Measurements from ENCODE around the gene BBS9. TPM values are rescaled to one million over a fixed set of nuclear protein-coding genes. Genes with fewer than 3 reads are reported as not detected.

The BBS9 gene
- total and polyA plus RNA-seq, 2 of the 4 experiments (the other 2 are of a cell fraction), result 7.9 to 9.5 TPM

DNA sequence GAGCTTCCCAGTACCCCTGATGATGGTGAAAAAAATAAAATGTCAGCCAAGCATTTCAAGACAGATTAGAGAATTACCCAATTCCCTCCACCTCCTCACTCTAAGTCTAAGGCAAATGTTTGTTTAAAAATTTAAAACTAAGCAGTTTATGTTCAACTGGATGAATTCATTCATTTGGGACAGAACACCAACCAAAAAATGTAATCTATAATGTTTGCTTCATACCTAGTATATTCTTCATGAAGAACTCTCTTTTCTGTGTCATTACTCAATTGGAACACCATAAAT is 450.3 kb downstream of the BBS9 start:
- no peak overlapping the region for H2AFZ ChIP-seq (replicated peaks; ENCODE audit: low read length, poor library complexity)

More for the DNA sequence above, 450.3 kb downstream of the BBS9 start:
- Histone ChIP-seq H3K14ac (replicated peaks; ENCODE audit: low read depth, low read length) (no peak overlapping the region), H3K36me3 (ENCODE audit: control insufficient read depth, insufficient read depth, low read length) (no peaks in the 10 kb centered on the region), H3K56ac (ENCODE audit: extremely low read depth, insufficient read depth, low read length) (no peak overlapping the region), H3K4ac (ENCODE audit: low read depth, low read length) (no peak overlapping the region), H2BK20ac (ENCODE audit: low read depth, low read length) (no peak overlapping the region), H3K4me3 (ENCODE audit: insufficient read depth, low read depth, low read length) (no peak overlapping the region), H2BK15ac (ENCODE audit: low read depth, low read length) (no peak overlapping the region), H3K18ac (ENCODE audit: low read depth, low read length) (no peak overlapping the region), H4K91ac (ENCODE audit: insufficient read depth, low read depth, low read length) (no peak overlapping the region), H4K20me1 (ENCODE audit: insufficient read depth, low read length) (no peaks in the 10 kb centered on the region), H3K4me1 (ENCODE audit: control insufficient read depth, insufficient read depth, low read length) (peaks cover 16% of the 10 kb centered on the region), H3K23ac (ENCODE audit: low read depth, low read length) (no peak overlapping the region), H2AK9ac (replicated peaks; ENCODE audit: low read depth, low read length, poor library complexity) (no peak overlapping the region), H2AK5ac (ENCODE audit: low read depth, low read length) (no peak overlapping the region), H3K27me3 (ENCODE audit: control insufficient read depth, insufficient read depth, low read length) (no peaks in the 10 kb centered on the region), H3K4me2 (ENCODE audit: low read depth, low read length) (no peak overlapping the region), H4K8ac (ENCODE audit: low read depth in 2 of 2, low read length in 2 of 2) (no peak overlapping the region), H3K9ac (ENCODE audit: low read depth, low read length) (no peak overlapping the region), H3K79me1 (ENCODE audit: low read depth in 1 of 2, low read length in 2 of 2) (no peaks in the 10 kb centered on the region; a peak in 1 of 4 replicates), H3K27ac (ENCODE audit: insufficient read depth, low read length) (no peak overlapping the region; the same call in 1 of the 2 replicates), H3K9me1 (ENCODE audit: insufficient read depth, low read length) (no peaks in the 10 kb centered on the region), H2BK120ac (ENCODE audit: low read depth, low read length) (no peak overlapping the region), H3K9me3 (ENCODE audit: control insufficient read depth, insufficient read depth, low read length) (no peaks in the 10 kb centered on the region), H4K5ac (ENCODE audit: low read depth, low read length) (no peak overlapping the region), H2BK5ac (ENCODE audit: low read depth, low read length, poor library complexity, severe bottlenecking) (peak overlapping the region; percentile 22)
- dilution Hi-C loops (cut with HindIII; ENCODE audit: low sequenced_read_pairs, unreplicated experiment) (no loop called here), intact Hi-C loops (cut with micrococcal nuclease) (no loop called here), in situ Hi-C loops (cut with MboI; ENCODE audit: low sequenced_read_pairs) (no loop called here)
- peak; percentile 13 for DNase-seq
- CTCF ChIA-PET, result no interaction called here
- peak; percentile 86 for ATAC-seq (ENCODE audit: low read depth)
- TF ChIP-seq CEBPB (IDR thresholded peaks at IDR 0.05; ENCODE audit: low read depth, low read length), result peak; percentile 13; the same call in 1 of the 2 replicates
- TF ChIP-seq, protein P1, sequence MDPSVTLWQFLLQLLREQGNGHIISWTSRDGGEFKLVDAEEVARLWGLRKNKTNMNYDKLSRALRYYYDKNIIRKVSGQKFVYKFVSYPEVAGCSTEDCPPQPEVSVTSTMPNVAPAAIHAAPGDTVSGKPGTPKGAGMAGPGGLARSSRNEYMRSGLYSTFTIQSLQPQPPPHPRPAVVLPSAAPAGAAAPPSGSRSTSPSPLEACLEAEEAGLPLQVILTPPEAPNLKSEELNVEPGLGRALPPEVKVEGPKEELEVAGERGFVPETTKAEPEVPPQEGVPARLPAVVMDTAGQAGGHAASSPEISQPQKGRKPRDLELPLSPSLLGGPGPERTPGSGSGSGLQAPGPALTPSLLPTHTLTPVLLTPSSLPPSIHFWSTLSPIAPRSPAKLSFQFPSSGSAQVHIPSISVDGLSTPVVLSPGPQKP (IDR thresholded peaks at IDR 0.05; ENCODE audit: borderline replicate concordance, low read depth, low read length), result no peak
- POLR2A ChIA-PET (ENCODE audit: unreplicated experiment), result no interaction called here
- no TSS peak for BruUV-seq (replicated peaks)
